SK-N-SH (cell line): ENCODE data around the gene ENOX1. TPM values are rescaled to one million over a fixed set of nuclear protein-coding genes. Genes with fewer than 3 reads are reported as not detected.
"Not testable (repeated sequence)": the region's sequence is repeated elsewhere in the genome, so short reads cannot be mapped to it uniquely, and the experiment has no call there.

Experiments
- CTCF ChIA-PET: fragments of 300-600, 350-600 bp; formaldehyde crosslinking; extraction: SDS; loops from one replicate; lab custom pipeline; 2021; lab: Yijun Ruan, JAX
- POLR2A ChIA-PET: fragments of 350-600 bp; sonication (Branson Sonifier 250); formaldehyde crosslinking; extraction: SDS; loops from one replicate; lab custom pipeline; 2020; ENCODE audit warnings: antibody characterized with exemption, inconsistent platforms; lab: Yijun Ruan, JAX
- DNase-seq: peaks from one replicate; pipeline ENCODE4 v3.0.0; 2012
- H2AFZ ChIP-seq: fragments of 200-600 bp; sonication (generic); 2 replicates; pipeline ENCODE4 v1.8.1; 2016; ENCODE audit warnings: antibody characterized with exemption, mild to moderate bottlenecking, low read depth
- H3F3A ChIP-seq: fragments of 200-600 bp; sonication (generic); replicated peaks from 2 replicates; pipeline ENCODE3; 2016; ENCODE audit warnings: antibody characterized with exemption, mild to moderate bottlenecking; ENCODE audit not compliant: insufficient read depth
- H3K27ac ChIP-seq, 2 experiments: fragments of 200-500 bp in 1 of 2; fragments of 200-600 bp in 1 of 2; sonication (Bioruptor generic) in 1 of 2; sonication (generic), shearing (Covaris generic) in 1 of 2; 2 replicates each; pipeline versions ENCODE4 v1.5.1 to v1.6.1; 2014 to 2016; ENCODE audit warnings: low read depth in 2 of 2, inconsistent platforms in 1 of 2, low read length in 1 of 2, mild to moderate bottlenecking in 1 of 2, mixed read lengths in 1 of 2
- H3K27me3 ChIP-seq: fragments of 200-600 bp; sonication (generic), shearing (Covaris generic); 2 replicates; pipeline ENCODE4 v1.6.1; 2016; ENCODE audit warnings: mixed run types; ENCODE audit not compliant: insufficient read depth
- H3K36me3 ChIP-seq, 2 experiments: fragments of 200-500 bp in 1 of 2; fragments of 200-600 bp in 1 of 2; sonication (Bioruptor generic) in 1 of 2; sonication (generic) in 1 of 2; replicated peaks in 1 of 2; 2 replicates each; pipeline versions ENCODE3 to v1.5.1; 2014 to 2016; ENCODE audit warnings: low read length in 1 of 2, mild to moderate bottlenecking in 1 of 2; ENCODE audit not compliant: insufficient read depth in 2 of 2, control insufficient read depth in 1 of 2
- H3K4me1 ChIP-seq, 2 experiments: fragments of 200-500 bp in 1 of 2; fragments of 200-600 bp in 1 of 2; sonication (Bioruptor generic) in 1 of 2; sonication (generic), shearing (Covaris generic) in 1 of 2; 2 replicates each; pipeline versions ENCODE4 v1.5.1 to v1.6.1; 2014 to 2016; ENCODE audit warnings: low read depth in 1 of 2, low read length in 1 of 2, mixed run types in 1 of 2; ENCODE audit not compliant: insufficient read depth in 2 of 2, control insufficient read depth in 1 of 2
- H3K4me2 ChIP-seq: fragments of 200-600 bp; sonication (generic), shearing (Covaris generic); 2 replicates; pipeline ENCODE4 v1.6.1; 2017; ENCODE audit warnings: mixed run types
- H3K4me3 ChIP-seq, 2 experiments: fragments of 200-500 bp in 1 of 2; fragments of 200-600 bp in 1 of 2; sonication (Bioruptor generic) in 1 of 2; sonication (generic), shearing (Covaris generic) in 1 of 2; 2 replicates each; pipeline versions ENCODE4 v1.5.1 to v1.8.1; 2014 to 2016; ENCODE audit warnings: low read depth in 2 of 2, inconsistent platforms in 1 of 2, low read length in 1 of 2, mild to moderate bottlenecking in 1 of 2, mixed read lengths in 1 of 2, moderate library complexity in 1 of 2
- H3K79me2 ChIP-seq: fragments of 200-600 bp; sonication (generic); 2 replicates; pipeline ENCODE4 v1.8.1; 2017; ENCODE audit warnings: mild to moderate bottlenecking; ENCODE audit not compliant: insufficient read depth
- H3K9ac ChIP-seq: fragments of 200-600 bp; sonication (generic); 2 replicates; pipeline ENCODE4 v1.6.1; 2017; ENCODE audit warnings: mixed run types
- H3K9me2 ChIP-seq: fragments of 200-600 bp; sonication (generic); 2 replicates; pipeline ENCODE4 v1.6.1; 2017; ENCODE audit warnings: mixed run types
- H3K9me3 ChIP-seq: fragments of 200-600 bp; sonication (generic); 2 replicates; pipeline ENCODE4 v1.6.1; 2017; ENCODE audit warnings: mixed run types, mild to moderate bottlenecking, moderate library complexity
- H4K20me1 ChIP-seq: fragments of 200-600 bp; sonication (generic); 2 replicates; pipeline ENCODE4 v1.6.1; 2017; ENCODE audit warnings: mild to moderate bottlenecking, mixed run types; ENCODE audit not compliant: insufficient read depth
- EP300 ChIP-seq, 2 experiments: IDR thresholded peaks; 2 replicates each; pipeline versions ENCODE4 v1.4.0 to v1.6.1; 2012; ENCODE audit warnings: borderline replicate concordance in 1 of 2, low read depth in 1 of 2, low read length in 1 of 2
- FOSL2 ChIP-seq: IDR thresholded peaks from 2 replicates; pipeline ENCODE4 v1.4.0; 2012; ENCODE audit warnings: low read depth, mild to moderate bottlenecking, moderate library complexity, borderline replicate concordance
- FOXJ3 ChIP-seq: sonication (generic); formaldehyde crosslinking; IDR thresholded peaks from 2 replicates; pipeline ENCODE4 v1.5.1; 2020; ENCODE audit warnings: mild to moderate bottlenecking, missing genetic modification reagents
- GATA2 ChIP-seq: sonication (generic); formaldehyde crosslinking; IDR thresholded peaks from 2 replicates; pipeline ENCODE4 v1.5.0; 2020; ENCODE audit warnings: mild to moderate bottlenecking, missing genetic modification reagents
- IRF3 ChIP-seq: fragments of 150-350 bp; IDR thresholded peaks from 2 replicates; pipeline ENCODE4 v1.6.1; 2016; ENCODE audit warnings: mild to moderate bottlenecking, low read depth, low read length
- MXI1 ChIP-seq: IDR thresholded peaks from 2 replicates; pipeline ENCODE4 v1.6.1; 2012; ENCODE audit warnings: mild to moderate bottlenecking, low read depth, low read length, improper control_type of control experiment
- POLR2AphosphoS5 ChIP-seq: IDR thresholded peaks from 2 replicates; pipeline ENCODE4 v1.6.1; 2012; ENCODE audit warnings: low read depth, low read length
- RAD21 ChIP-seq: IDR thresholded peaks from 2 replicates; pipeline ENCODE4 v1.6.1; 2012; ENCODE audit warnings: mild to moderate bottlenecking, low read length
- RCOR1 ChIP-seq: fragments of 150-350 bp; IDR thresholded peaks from 2 replicates; pipeline ENCODE4 v1.6.1; 2017; ENCODE audit warnings: antibody characterized with exemption, low read length
- RFX5 ChIP-seq: IDR thresholded peaks from 2 replicates; pipeline ENCODE4 v1.6.1; 2012; ENCODE audit warnings: mild to moderate bottlenecking, improper control_type of control experiment, low read length
- RXRA ChIP-seq: IDR thresholded peaks from 2 replicates; pipeline ENCODE4 v1.4.0; 2012; ENCODE audit warnings: low read depth, mild to moderate bottlenecking, borderline replicate concordance
- TCF12 ChIP-seq: IDR thresholded peaks from 2 replicates; pipeline ENCODE4 v1.4.0; 2012
- TEAD4 ChIP-seq: IDR thresholded peaks from 2 replicates; pipeline ENCODE4 v1.4.0; 2012; ENCODE audit warnings: mild to moderate bottlenecking, borderline replicate concordance; ENCODE audit not compliant: insufficient read depth
- ZBTB33 ChIP-seq: IDR thresholded peaks from 2 replicates; pipeline ENCODE4 v1.4.0; 2012; ENCODE audit warnings: low read depth, borderline replicate concordance
- WGBS: methylation state at CpG from one replicate; pipeline ENCODE4 v1.1.6; 2017; ENCODE audit warnings: low lambda C conversion rate; 5-methylcytosine and 5-hydroxymethylcytosine counted together
- polyA plus RNA-seq, 3 experiments: library from polyadenylated mRNA; depleted of rRNA; stranded (reverse); fragments of >200 nt; gene quantifications; 2 replicates each; pipeline ENCODE4 v1.2.3, GENCODE V29; 2012

Gene ENOX1
- polyA plus RNA-seq, 1 of the 3 experiments (the other 2 are of a cell fraction): 5.8 TPM

- H3K4me2 ChIP-seq, H3K4me1 ChIP-seq, H2AFZ ChIP-seq, DNase-seq, CTCF ChIA-PET, H3K27me3 ChIP-seq, POLR2A ChIA-PET, H3K36me3 ChIP-seq, H3F3A ChIP-seq, H3K79me2 ChIP-seq, H3K9ac ChIP-seq, H3K9me3 ChIP-seq, H3K4me3 ChIP-seq, H4K20me1 ChIP-seq, H3K9me2 ChIP-seq, H3K27ac ChIP-seq: not testable (repeated sequence)
- WGBS: 29% methylated on average over 1 of the region's 1 CpG
- TF ChIP-seq EP300 (IDR thresholded peaks at IDR 0.05; ENCODE audit: borderline replicate concordance in 1 of 2, low read depth in 1 of 2, low read length in 1 of 2) (peak in 1 of 2 experiments; percentile 53; a peak in 1 of 4 replicates), TCF12 (peak; percentile 73), FOSL2 (peak; percentile 27; the same call in 1 of the 2 replicates)
Measured at GRCh38 chr13:43824656-43825055, 37.9 kb upstream of the ENOX1 start.

- Histone ChIP-seq H3K79me2 (no peaks in the 10 kb centered on the region), H3K27ac (no peak overlapping the region), H3K4me2 (no peak overlapping the region), H2AFZ (no peak overlapping the region), H3K9ac (no peak overlapping the region), H3K36me3 (peaks cover 0 to 3% of the 10 kb centered on the region in 2 experiments), H3K4me3 (no peak overlapping the region), H3K9me3 (no peaks in the 10 kb centered on the region), H4K20me1 (no peaks in the 10 kb centered on the region), H3K27me3 (no peaks in the 10 kb centered on the region), H3F3A (peaks cover 9% of the 10 kb centered on the region), H3K9me2 (0 out of 2 replicates have a peak, but pooled peaks cover 3% of the 10 kb centered on the region), H3K4me1 (no peaks in the 10 kb centered on the region)
- DNase-seq: no peak
- CTCF ChIA-PET: interaction anchor here (1.3 kb wide), 1 partner anchor 10 kb away, joined by 3 read pairs; no protein-coding TSS in a partner anchor
- 30% methylated on average over 1 of the region's 1 CpG for WGBS
- no peak for TF ChIP-seq FOSL2
- POLR2A ChIA-PET: no interaction called here
Measured at GRCh38 chr13:43822969-43823368, 36.2 kb upstream of the ENOX1 start.

GRCh38 chr13:43816401-43816889, 29.7 kb upstream of the ENOX1 start:
- H4K20me1 ChIP-seq: no peaks in the 10 kb centered on the region
- H3K27ac ChIP-seq: peak overlapping the region; percentile 34 to 86; a peak in 3 of 4 replicates
- H3K4me3 ChIP-seq: no peak overlapping the region
- 0 out of 2 replicates have a peak overlapping the region, but pooled peaks have one; percentile 40 for H2AFZ ChIP-seq
- H3K4me1 ChIP-seq: peaks cover 0 to 24% of the 10 kb centered on the region in 2 experiments; a peak in 2 of 4 replicates
- H3K4me2 ChIP-seq: no peak overlapping the region
- ChIA-PET POLR2A (no interaction called here), CTCF (interaction anchor here (0.9 to 4.7 kb wide), 3 partner anchors 12 to 729 kb away, joined by 3 to 27 read pairs (median 4); no protein-coding TSS in a partner anchor)
- H3K27me3 ChIP-seq: no peaks in the 10 kb centered on the region
- WGBS: 72% methylated on average over 4 of the region's 4 CpGs
- H3K79me2 ChIP-seq: no peaks in the 10 kb centered on the region
- no peaks in the 10 kb centered on the region for H3K9me3 ChIP-seq
- H3K9ac ChIP-seq: no peak overlapping the region; the same call in 1 of the 2 replicates
- no peak for DNase-seq
- peaks cover 23% of the 10 kb centered on the region for H3F3A ChIP-seq
- no peaks in the 10 kb centered on the region for H3K9me2 ChIP-seq
- peaks cover 0 to 3% of the 10 kb centered on the region in 2 experiments for H3K36me3 ChIP-seq
- TF ChIP-seq EP300 (IDR thresholded peaks at IDR 0.05; ENCODE audit: borderline replicate concordance in 1 of 2, low read depth in 1 of 2, low read length in 1 of 2) (no peak), RXRA (no peak), FOSL2 (no peak), ZBTB33 (no peak), POLR2AphosphoS5 (no peak), RFX5 (no peak), FOXJ3 (CRISPR knock-in tag) (no peak), MXI1 (no peak), IRF3 (no peak), TCF12 (no peak), RCOR1 (no peak), GATA2 (CRISPR knock-in tag) (no peak), RAD21 (no peak), TEAD4 (no peak)
